NCI-H345 (cell line): Measurements from ENCODE around the gene TAC4.

Experiments
- DNase-seq: peaks from one replicate; lab custom pipeline; 2025; lab: John Stamatoyannopoulos, UW

The TAC4 gene, protein sequence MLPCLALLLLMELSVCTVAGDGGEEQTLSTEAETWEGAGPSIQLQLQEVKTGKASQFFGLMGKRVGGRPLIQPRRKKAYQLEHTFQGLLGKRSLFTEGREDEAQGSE

GRCh38 chr17:49848019-49848473 lies at the start of gene TAC4:
TSS of gene TAC4 (minus strand) at chr17:49848069. CDS start at chr17:49848017, 52 bp downstream.
- DNase-seq, result no peak

DNA sequence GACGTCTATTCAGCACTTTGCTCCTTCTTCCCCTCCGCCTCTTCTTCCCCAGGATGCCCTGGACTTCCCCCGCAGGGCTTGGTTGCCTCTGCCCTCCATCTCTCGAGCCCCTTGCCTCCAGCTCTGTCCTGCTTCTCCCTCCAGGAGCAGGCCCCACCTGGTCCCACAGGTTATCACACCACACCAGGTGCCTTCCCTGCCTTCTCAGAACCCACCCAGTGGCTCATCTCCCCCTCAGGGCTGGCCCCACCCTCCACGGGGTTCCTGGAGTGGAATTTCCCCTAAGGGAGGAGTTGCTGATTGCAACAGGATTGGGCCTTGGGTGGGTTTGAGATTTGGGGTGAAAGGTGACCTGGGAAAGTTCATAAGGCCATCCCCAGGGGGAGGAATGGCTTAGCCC lies 49.0 kb upstream of the TAC4 start:
- DNase-seq, result no peak

DNA sequence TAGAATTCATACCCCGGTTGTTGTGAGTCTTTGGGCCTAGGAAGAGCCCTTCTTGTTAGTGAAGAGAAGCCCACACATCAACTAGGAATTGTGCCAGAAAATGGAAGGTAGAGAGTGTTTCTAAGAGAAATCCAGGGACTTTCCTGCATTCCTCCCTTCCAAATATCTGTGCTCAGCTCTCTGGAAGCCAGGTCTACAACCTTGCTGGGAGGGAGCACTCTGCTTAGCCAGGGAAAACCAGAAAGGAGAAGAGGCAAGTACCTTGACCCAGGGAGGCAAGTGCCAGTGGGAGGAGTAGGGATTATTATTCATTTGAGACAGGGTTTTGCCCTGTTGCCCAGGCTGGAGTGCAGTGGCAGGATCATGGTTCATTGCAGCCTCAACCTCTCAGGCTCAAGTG lies 48.4 kb upstream of the TAC4 start:
- no peak for DNase-seq

- no peak for DNase-seq
Observed at GRCh38 chr17:49895812-49896211, 47.9 kb upstream of the TAC4 start.

GRCh38 chr17:49894761-49895160 lies 46.9 kb upstream of the TAC4 start:
- DNase-seq, result no peak

- DNase-seq, result no peak
Observed at GRCh38 chr17:49891694-49892389, 44.0 kb upstream of the TAC4 start.

DNA sequence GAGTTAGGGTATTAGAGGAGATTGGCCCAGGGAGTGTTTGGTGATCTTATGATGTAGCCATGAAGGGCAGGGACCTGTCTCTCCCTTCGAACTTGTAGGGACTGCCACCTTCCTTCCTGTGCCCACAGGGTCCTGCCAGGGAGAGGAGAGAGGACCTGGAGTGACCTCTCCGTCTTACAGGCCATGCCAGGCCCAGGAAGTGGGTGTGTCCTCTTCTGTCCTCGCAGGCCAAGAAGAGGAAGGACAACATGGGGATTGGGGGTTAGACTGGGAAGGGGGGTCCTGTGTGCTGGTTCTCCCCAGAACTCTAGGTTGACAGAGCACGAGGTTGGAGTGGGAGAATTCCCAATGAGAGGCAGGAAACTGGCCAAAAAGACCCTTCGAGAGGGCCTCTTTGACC lies 43.4 kb upstream of the TAC4 start:
- no peak for DNase-seq

DNA sequence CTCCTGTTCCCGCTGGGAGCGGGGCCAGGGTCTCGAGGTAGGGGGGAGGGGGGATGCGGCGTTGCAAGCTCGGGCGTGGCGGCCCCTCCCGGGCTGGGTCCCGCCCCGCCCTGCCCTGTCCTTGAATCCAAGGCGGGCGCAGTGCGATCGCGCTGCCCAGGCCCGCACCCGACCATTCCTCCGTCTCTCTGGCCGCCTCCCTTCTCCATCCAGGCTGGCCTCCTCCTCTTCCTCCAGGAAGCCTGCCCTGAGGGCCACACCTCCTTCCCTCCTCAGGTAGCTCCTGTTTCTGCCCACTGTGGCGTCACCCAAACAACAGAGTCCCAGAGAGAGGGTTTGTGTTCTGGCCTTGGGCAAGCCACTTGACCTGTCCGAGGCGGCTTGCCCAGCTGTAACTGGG lies 43.0 kb upstream of the TAC4 start:
- DNase-seq, result no peak

DNA sequence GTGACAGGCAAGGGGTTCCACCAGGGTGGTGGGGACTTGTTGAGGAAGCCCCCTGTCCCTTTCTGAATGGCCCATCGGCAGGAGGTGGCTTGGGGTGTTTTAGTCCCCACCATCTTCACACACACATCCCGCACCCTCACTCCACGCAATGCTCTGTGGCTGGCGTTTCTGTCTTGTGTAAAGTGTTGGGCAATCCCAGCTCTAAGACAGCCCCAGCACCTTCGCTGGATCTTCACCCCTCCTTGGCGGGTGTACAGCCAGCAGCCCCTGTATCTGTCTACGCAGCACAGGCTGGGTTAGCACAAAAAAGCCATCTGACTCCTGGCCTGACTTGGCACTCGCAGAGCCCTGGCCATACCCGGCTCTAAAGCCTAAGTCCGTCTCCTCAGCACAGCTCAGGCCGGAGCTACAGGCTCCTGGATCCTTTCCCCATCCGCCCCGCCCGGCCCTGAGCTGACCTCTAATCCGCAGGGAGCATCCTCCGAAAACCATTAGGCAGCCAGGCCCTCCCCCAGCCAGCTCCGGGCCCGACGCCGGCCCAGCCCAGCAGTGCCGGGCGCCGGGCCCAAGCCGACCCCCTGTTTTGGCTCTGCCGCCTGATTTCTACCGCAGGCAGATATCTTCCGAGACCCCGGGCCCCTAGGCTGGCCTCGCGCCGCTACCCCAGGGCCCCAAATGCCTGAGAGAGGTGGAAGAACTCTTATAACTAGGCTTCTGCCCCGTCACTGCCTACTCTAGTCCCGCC lies 42.4 kb upstream of the TAC4 start:
- DNase-seq, result no peak

GRCh38 chr17:49889500-49889899 lies 41.6 kb upstream of the TAC4 start:
- no peak for DNase-seq

DNA sequence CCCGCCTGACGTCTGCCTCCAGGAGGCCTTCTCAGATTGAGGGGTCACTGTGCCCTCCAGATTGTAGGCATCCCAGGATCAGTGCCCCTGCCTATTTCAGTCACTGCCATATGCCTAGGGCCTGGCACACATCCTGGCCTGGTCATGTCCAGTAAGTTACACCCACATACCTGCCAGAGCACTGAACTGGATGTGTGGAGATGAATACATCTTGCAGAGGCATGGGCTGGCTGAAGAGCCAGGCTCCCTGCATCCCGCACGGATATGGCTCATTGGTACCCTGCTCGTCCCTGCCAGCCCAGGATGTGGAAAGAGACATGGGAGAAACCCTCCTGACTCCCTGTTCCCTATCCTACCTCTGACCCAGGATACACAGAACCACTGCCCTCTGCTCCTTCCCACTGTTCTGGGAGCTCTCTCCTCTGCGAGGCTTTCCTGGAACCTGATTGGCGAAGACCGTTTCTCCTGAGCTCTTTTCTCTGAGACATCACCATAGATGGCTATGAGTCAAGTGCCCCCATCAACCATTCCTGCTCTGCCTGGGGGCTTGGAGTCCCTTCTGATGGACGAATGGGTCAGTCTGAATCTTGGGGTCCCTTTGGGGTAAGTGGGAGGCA lies 40.0 kb upstream of the TAC4 start:
- DNase-seq, result no peak

- no peak for DNase-seq
Observed at GRCh38 chr17:49887086-49887743, 39.3 kb upstream of the TAC4 start.

GRCh38 chr17:49886036-49886435 lies 38.2 kb upstream of the TAC4 start:
- no peak for DNase-seq

- no peak for DNase-seq
Observed at GRCh38 chr17:49882434-49882833, 34.6 kb upstream of the TAC4 start.

DNA sequence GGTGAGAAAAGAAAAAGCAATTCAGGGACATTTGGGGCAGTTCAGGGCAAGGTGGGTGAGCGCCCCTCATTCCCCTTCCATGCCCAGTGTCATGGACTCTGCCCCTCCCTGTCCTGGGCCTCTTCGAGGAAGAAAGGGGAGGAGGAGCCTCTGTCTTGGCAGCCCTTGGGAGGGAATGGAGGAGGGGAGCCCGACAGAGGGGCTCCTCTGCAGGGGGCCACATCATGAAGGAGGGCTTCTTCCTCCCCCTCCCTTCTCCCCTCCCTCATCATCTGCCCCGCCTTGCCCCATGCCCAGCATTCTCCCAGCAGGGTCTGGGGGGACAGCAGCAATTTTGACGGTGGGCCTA lies 33.2 kb upstream of the TAC4 start:
- DNase-seq, result no peak

DNA sequence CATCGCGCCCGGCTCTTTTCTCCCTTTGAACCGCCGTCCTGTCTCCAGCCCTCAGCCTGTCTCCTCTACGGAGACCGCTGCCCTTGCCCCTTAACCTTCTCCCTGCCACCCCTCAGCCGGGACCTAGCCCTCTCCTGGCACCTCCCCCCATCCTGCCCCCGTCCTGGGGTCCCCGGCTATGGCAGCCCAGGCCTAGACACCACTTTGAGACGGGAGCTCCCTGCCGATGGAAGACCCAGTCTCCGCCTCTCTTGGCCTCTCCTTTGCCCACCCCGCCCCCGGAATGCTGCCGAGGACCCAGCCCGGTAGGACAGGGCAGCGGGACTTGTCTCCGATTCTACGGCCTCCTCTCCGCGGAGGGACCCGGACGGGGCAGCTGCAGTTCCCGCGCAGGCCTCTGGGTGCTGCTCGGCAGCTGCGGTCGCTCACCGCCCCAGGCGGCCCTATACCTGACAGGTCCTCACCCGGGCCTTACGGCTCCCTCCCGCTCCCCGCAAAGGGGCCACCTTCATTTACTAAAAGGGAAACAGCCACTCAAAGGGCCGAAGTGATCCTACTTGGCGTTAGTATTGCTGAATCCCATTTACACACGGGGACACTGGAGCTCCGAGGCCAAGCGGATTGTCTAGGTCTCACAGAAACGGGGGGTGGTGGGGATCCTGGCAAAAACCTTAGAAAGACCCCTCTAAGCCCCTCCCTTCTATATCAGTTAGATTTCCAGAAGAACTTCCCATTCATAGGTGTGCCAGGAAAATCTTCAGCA lies 32.6 kb upstream of the TAC4 start:
- DNase-seq, result peak; percentile 68

DNA sequence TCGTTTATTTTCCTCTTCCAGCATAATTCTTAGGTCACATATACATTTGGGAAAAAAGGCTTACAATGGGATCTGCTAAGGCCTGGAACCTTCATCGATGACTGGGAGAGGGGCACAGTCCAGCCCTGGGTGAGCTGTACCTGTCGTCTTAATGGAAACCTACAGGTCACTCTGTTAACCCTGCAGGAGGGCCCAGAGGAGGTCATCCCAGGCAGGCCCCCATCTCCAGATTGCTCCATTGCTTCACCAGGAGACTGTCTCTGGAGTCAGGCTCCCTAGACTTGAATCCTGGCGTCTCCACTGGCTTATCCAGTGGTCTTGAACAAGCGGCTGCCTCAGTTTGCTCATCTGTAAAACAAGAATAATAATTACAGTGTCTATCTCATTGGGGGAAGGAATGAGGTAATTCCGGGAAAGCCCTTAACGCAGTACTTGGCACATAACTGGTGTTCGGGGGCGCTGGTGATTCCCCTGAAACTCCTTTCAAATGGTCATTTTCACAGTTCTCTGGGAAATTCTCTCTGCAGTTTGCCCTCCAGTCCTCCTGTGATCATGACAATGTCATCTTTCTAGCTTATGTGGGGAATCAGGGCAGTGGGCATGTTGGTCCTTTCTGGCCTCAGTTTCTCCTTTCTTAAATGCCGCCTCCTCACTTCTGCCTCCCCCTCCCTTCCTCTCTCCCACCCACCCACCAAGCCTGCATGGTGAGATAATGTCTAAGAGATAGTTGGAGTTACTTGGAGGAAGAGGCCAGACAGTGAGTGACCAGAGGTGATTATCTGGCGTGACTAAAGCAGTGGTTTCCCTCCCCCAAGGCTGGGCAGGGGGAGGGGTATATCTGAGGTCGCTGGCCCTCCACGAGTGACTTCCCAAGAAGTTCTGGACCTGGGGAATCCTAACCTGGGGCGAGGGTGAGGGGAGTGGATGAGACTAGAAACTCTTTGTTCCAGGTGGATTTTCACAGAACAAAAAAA lies 31.3 kb upstream of the TAC4 start:
- no peak for DNase-seq

GRCh38 chr17:49875685-49876084 lies 27.8 kb upstream of the TAC4 start:
- DNase-seq, result no peak

DNA sequence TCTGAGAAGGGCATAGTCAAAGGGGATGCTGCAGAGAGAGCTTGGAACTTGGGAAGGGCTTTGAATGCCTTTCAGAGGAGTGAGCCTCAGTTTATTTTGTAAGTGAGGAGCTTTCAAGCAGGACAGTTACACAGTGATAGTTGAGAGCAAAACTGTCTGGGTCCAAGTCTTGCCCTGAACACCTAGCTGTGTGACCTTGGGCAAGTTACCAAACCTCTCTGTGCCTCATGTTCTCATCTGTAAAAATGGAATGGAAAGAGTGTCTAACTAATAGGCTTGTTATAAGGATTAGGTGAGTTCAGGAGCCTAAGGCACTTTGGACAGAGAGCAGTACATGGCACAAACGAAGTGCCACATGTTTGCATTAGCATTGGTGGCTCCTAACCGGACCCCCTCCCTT lies 27.0 kb upstream of the TAC4 start:
- no peak for DNase-seq

DNA sequence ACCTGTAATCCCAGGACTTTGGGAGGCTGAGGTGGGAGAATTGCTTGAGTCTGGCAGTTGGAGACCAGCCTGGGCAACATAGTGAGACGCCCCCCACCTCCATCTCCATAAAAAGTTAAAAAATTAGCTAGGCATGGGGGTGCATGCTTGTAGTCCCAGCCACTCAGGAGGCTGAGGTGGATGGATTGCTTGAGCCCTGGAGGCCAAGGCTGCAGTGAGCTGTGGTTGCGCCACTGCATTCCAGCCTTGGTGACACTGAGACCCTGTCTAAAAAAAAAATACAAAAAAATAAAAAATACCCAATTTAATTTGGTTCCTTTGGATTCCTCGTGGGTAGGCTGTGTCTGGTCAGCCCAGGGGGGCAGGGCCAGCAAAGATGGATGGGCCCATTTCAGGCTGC lies 26.1 kb upstream of the TAC4 start:
- DNase-seq, result no peak

DNA sequence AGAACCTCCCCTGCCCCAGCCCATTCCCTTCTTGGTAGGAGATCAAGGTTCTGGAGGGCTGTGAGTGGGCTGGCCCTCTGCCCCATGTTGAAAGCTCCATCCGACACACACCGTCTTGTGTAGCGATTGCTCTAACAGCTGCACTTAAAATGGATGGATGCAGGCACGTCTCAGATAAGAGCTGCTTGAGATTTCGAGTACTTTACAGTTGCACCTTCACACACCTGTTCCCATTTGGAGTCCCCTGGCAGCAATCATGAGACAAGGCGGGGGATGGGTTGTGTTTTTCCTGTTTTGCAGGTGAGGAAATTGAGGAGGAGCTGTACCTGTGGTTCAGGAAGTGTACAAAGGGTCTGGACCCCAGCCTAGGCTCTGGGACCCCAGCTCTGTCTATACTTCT lies 25.6 kb upstream of the TAC4 start:
- DNase-seq, result peak; percentile 72
